ENCODE results near the gene MGLL. TPM values are rescaled to one million over a fixed set of nuclear protein-coding genes. Genes with fewer than 3 reads are reported as not detected.

The MGLL gene
- total RNA-seq, 1 experiment from 2014 or later, result 42.4 TPM

GRCh38 chr3:127794972-127795371 is 27.3 kb downstream of the MGLL start:
- H3K9me3 Mint-ChIP-seq (ENCODE audit: low read depth, unreplicated experiment), result peaks cover 5% of the 10 kb centered on the region
- BruUV-seq (replicated peaks), result no TSS peak

GRCh38 chr3:127794402-127794801 is 27.9 kb downstream of the MGLL start:
- Mint-ChIP-seq H3K36me3 (ENCODE audit: insufficient read depth, unreplicated experiment) (no peaks in the 10 kb centered on the region), H3K4me1 (ENCODE audit: low read depth, unreplicated experiment) (peaks cover 30% of the 10 kb centered on the region), H3K9me3 (ENCODE audit: low read depth, unreplicated experiment) (peaks cover 5% of the 10 kb centered on the region), H3K27ac (ENCODE audit: unreplicated experiment) (peak overlapping the region; percentile 27), H3K27me3 (ENCODE audit: unreplicated experiment) (no peaks in the 10 kb centered on the region), H3K4me3 (ENCODE audit: low read depth, unreplicated experiment) (no peak overlapping the region)
- intact Hi-C loops (cut with micrococcal nuclease; ENCODE audit: unreplicated experiment), result loop anchor here (5.0 kb wide), 2 partner anchors 38 to 168 kb away; no protein-coding TSS in a partner anchor
- CTCF ChIA-PET, result interaction anchor here (0.7 kb wide), 1 partner anchor 133 kb away, joined by 3 read pairs; no protein-coding TSS in a partner anchor
- BruUV-seq (replicated peaks), result no TSS peak
- DNase-seq, result no peak
- TF ChIP-seq CTCF (IDR thresholded peaks at IDR 0.05; ENCODE audit: unreplicated experiment), result no peak

More at GRCh38 chr3:127794972-127795371, 27.3 kb downstream of the MGLL start:
- Mint-ChIP-seq H3K27ac (ENCODE audit: unreplicated experiment) (peak overlapping the region; percentile 27), H3K4me3 (ENCODE audit: low read depth, unreplicated experiment) (no peak overlapping the region), H3K4me1 (ENCODE audit: low read depth, unreplicated experiment) (peaks cover 30% of the 10 kb centered on the region), H3K27me3 (ENCODE audit: unreplicated experiment) (no peaks in the 10 kb centered on the region), H3K36me3 (ENCODE audit: insufficient read depth, unreplicated experiment) (no peaks in the 10 kb centered on the region)
- CTCF ChIA-PET, result no interaction called here
- intact Hi-C loops (cut with micrococcal nuclease; ENCODE audit: unreplicated experiment), result loop anchor here (5.0 kb wide), 2 partner anchors 37 to 167 kb away; no protein-coding TSS in a partner anchor
- no peak for TF ChIP-seq CTCF (IDR thresholded peaks at IDR 0.05; ENCODE audit: unreplicated experiment)
- DNase-seq, result no peak

GRCh38 chr3:127792541-127793292 is 29.6 kb downstream of the MGLL start:
- peaks cover 3% of the 10 kb centered on the region for H3K9me3 Mint-ChIP-seq (ENCODE audit: low read depth, unreplicated experiment)
- BruUV-seq (replicated peaks), result no TSS peak
- intact Hi-C loops (cut with micrococcal nuclease; ENCODE audit: unreplicated experiment), result loop anchor here (5.0 kb wide), 2 partner anchors 40 to 170 kb away; no protein-coding TSS in a partner anchor
- no peak for TF ChIP-seq CTCF (IDR thresholded peaks at IDR 0.05; ENCODE audit: unreplicated experiment)
- no peaks in the 10 kb centered on the region for H3K36me3 Mint-ChIP-seq (ENCODE audit: insufficient read depth, unreplicated experiment)
- no peaks in the 10 kb centered on the region for H3K27me3 Mint-ChIP-seq (ENCODE audit: unreplicated experiment)
- H3K4me3 Mint-ChIP-seq (ENCODE audit: low read depth, unreplicated experiment), result no peak overlapping the region
- no peak overlapping the region for H3K27ac Mint-ChIP-seq (ENCODE audit: unreplicated experiment)
- peak; percentile 59 for DNase-seq
- H3K4me1 Mint-ChIP-seq (ENCODE audit: low read depth, unreplicated experiment), result peaks cover 29% of the 10 kb centered on the region
- CTCF ChIA-PET, result interaction anchor here (0.9 to 2.6 kb wide), 5 partner anchors 11 to 167 kb away, joined by 3 to 16 read pairs (median 4); no protein-coding TSS in a partner anchor

GRCh38 chr3:127791221-127791913 is 30.9 kb downstream of the MGLL start:
- Mint-ChIP-seq H3K36me3 (ENCODE audit: insufficient read depth, unreplicated experiment) (no peaks in the 10 kb centered on the region), H3K4me3 (ENCODE audit: low read depth, unreplicated experiment) (no peak overlapping the region), H3K27ac (ENCODE audit: unreplicated experiment) (no peak overlapping the region), H3K9me3 (ENCODE audit: low read depth, unreplicated experiment) (peaks cover 3% of the 10 kb centered on the region), H3K27me3 (ENCODE audit: unreplicated experiment) (no peaks in the 10 kb centered on the region), H3K4me1 (ENCODE audit: low read depth, unreplicated experiment) (peaks cover 29% of the 10 kb centered on the region)
- intact Hi-C loops (cut with micrococcal nuclease; ENCODE audit: unreplicated experiment), result loop anchor here (5.0 kb wide), 2 partner anchors 41 to 171 kb away; no protein-coding TSS in a partner anchor
- no peak for TF ChIP-seq CTCF (IDR thresholded peaks at IDR 0.05; ENCODE audit: unreplicated experiment)
- CTCF ChIA-PET, result interaction anchor here (0.6 to 2.6 kb wide), 20 partner anchors 8 to 342 kb away, joined by 3 to 17 read pairs (median 4); partner anchors contain the start of gene MGLL
- BruUV-seq (replicated peaks), result no TSS peak
- DNase-seq, result peak; percentile 75
